ENCODE measurements around the gene MYZAP.

MYZAP gene

GRCh38 chr15:57559875-57560274, 31.8 kb upstream of the MYZAP start:
- Histone ChIP-seq H3K79me2 (ENCODE audit: insufficient read depth, low read length) (no peaks in the 10 kb centered on the region), H4K20me1 (ENCODE audit: insufficient read depth, low read length, poor library complexity, severe bottlenecking) (no peaks in the 10 kb centered on the region), H3K36me3 (ENCODE audit: insufficient read depth, low read length) (no peaks in the 10 kb centered on the region), H3K4me2 (ENCODE audit: low read depth, low read length, poor library complexity, severe bottlenecking) (no peak overlapping the region), H3K9ac (ENCODE audit: low read depth, low read length, poor library complexity, severe bottlenecking) (no peak overlapping the region), H3K4me1 (ENCODE audit: insufficient read depth, low read length, poor library complexity, severe bottlenecking) (no peaks in the 10 kb centered on the region), H3K9me2 (replicated peaks; ENCODE audit: low read depth, low read length) (no peaks in the 10 kb centered on the region), H3K9me3 (ENCODE audit: insufficient read depth, low read depth, low read length) (no peaks in the 10 kb centered on the region), H3K27me3 (ENCODE audit: insufficient read depth, low read length, poor library complexity, severe bottlenecking) (no peaks in the 10 kb centered on the region), H3K4me3 (ENCODE audit: low read length, poor library complexity, severe bottlenecking) (no peak overlapping the region), H2AFZ (ENCODE audit: low read length) (no peak overlapping the region), H3F3A (ENCODE audit: low read depth) (no peaks in the 10 kb centered on the region)
- no peak for TF ChIP-seq EZH2phosphoT487 (IDR thresholded peaks at IDR 0.05; ENCODE audit: borderline replicate concordance)
- peak; percentile 95 for TF ChIP-seq CTCF (conservative IDR thresholded peaks at IDR 0.05; ENCODE audit: low read length)

GRCh38 chr15:57561041-57561711, 30.5 kb upstream of the MYZAP start:
- Histone ChIP-seq H3K4me2 (ENCODE audit: low read depth, low read length, poor library complexity, severe bottlenecking) (no peak overlapping the region), H3K36me3 (ENCODE audit: insufficient read depth, low read length) (no peaks in the 10 kb centered on the region), H3K4me1 (ENCODE audit: insufficient read depth, low read length, poor library complexity, severe bottlenecking) (peaks cover 4% of the 10 kb centered on the region), H4K20me1 (ENCODE audit: insufficient read depth, low read length, poor library complexity, severe bottlenecking) (no peaks in the 10 kb centered on the region), H3K4me3 (ENCODE audit: low read length, poor library complexity, severe bottlenecking) (no peak overlapping the region), H3K79me2 (ENCODE audit: insufficient read depth, low read length) (no peaks in the 10 kb centered on the region), H3K9ac (ENCODE audit: low read depth, low read length, poor library complexity, severe bottlenecking) (no peak overlapping the region), H3K9me2 (replicated peaks; ENCODE audit: low read depth, low read length) (no peaks in the 10 kb centered on the region), H3K9me3 (ENCODE audit: insufficient read depth, low read depth, low read length) (no peaks in the 10 kb centered on the region), H3K27me3 (ENCODE audit: insufficient read depth, low read length, poor library complexity, severe bottlenecking) (no peaks in the 10 kb centered on the region), H2AFZ (ENCODE audit: low read length) (0 out of 2 replicates have a peak overlapping the region, but pooled peaks have one; percentile 14), H3F3A (ENCODE audit: low read depth) (no peaks in the 10 kb centered on the region)
- TF ChIP-seq EZH2phosphoT487 (IDR thresholded peaks at IDR 0.05; ENCODE audit: borderline replicate concordance) (no peak), CTCF (conservative IDR thresholded peaks at IDR 0.05; ENCODE audit: low read length) (peak; percentile 86)

GRCh38 chr15:57562196-57562769, 29.4 kb upstream of the MYZAP start:
- H4K20me1 ChIP-seq (ENCODE audit: insufficient read depth, low read length, poor library complexity, severe bottlenecking): no peaks in the 10 kb centered on the region
- H3K27me3 ChIP-seq (ENCODE audit: insufficient read depth, low read length, poor library complexity, severe bottlenecking): no peaks in the 10 kb centered on the region
- no peaks in the 10 kb centered on the region for H3K79me2 ChIP-seq (ENCODE audit: insufficient read depth, low read length)
- H3K4me3 ChIP-seq (ENCODE audit: low read length, poor library complexity, severe bottlenecking): no peak overlapping the region
- no peak overlapping the region for H2AFZ ChIP-seq (ENCODE audit: low read length)
- no peaks in the 10 kb centered on the region for H3K9me2 ChIP-seq (replicated peaks; ENCODE audit: low read depth, low read length)
- H3K9ac ChIP-seq (ENCODE audit: low read depth, low read length, poor library complexity, severe bottlenecking): no peak overlapping the region
- peaks cover 4% of the 10 kb centered on the region for H3K4me1 ChIP-seq (ENCODE audit: insufficient read depth, low read length, poor library complexity, severe bottlenecking)
- H3K36me3 ChIP-seq (ENCODE audit: insufficient read depth, low read length): no peaks in the 10 kb centered on the region
- no peaks in the 10 kb centered on the region for H3F3A ChIP-seq (ENCODE audit: low read depth)
- no peaks in the 10 kb centered on the region for H3K9me3 ChIP-seq (ENCODE audit: insufficient read depth, low read depth, low read length)
- H3K4me2 ChIP-seq (ENCODE audit: low read depth, low read length, poor library complexity, severe bottlenecking): no peak overlapping the region
- TF ChIP-seq EZH2phosphoT487 (IDR thresholded peaks at IDR 0.05; ENCODE audit: borderline replicate concordance) (no peak), CTCF (conservative IDR thresholded peaks at IDR 0.05; ENCODE audit: low read length) (no peak)

Measured in Loucy (cell line).